Caco-2 (cell line): ENCODE measurements around the gene SLC7A8. TPM values are rescaled to one million over a fixed set of nuclear protein-coding genes. Genes with fewer than 3 reads are reported as not detected.

Source experiments
- BruUV-seq: library from RNA; stranded (reverse); fragments of 400-500 nt; replicated peaks from 2 replicates; lab custom pipeline; 2021; lab: Mats Ljungman, UMichigan
- CTCF ChIA-PET: fragments of 300-600 bp; sonication (Branson Sonifier 250); formaldehyde crosslinking; loops from one replicate; lab custom pipeline; 2022; ENCODE audit warnings: antibody characterized with exemption; lab: Charles Lee
- POLR2A ChIA-PET: fragments of 300-600 bp; sonication (Branson Sonifier 250); formaldehyde crosslinking; loops from one replicate; lab custom pipeline; 2022; ENCODE audit warnings: antibody characterized with exemption; lab: Charles Lee
- DNase-seq, 2 experiments: peaks; one replicate each; pipeline versions ENCODE4 v3.0.0 to v3.0.0-alpha.2; 2020 to 2022
- H3K27me3 ChIP-seq: replicated peaks from 2 replicates; pipeline ENCODE4 v1.6.0; 2011; ENCODE audit warnings: low read length; ENCODE audit not compliant: control insufficient read depth, insufficient read depth
- H3K36me3 ChIP-seq: 2 replicates; pipeline ENCODE4 v1.5.1; 2011; ENCODE audit warnings: low read length; ENCODE audit not compliant: control insufficient read depth, insufficient read depth
- H3K4me1 ChIP-seq: fragments of 250-450 bp; sonication (Bioruptor Pico); 2 replicates; pipeline ENCODE4 v1.5.1; 2020; ENCODE audit warnings: mild to moderate bottlenecking
- H3K4me3 ChIP-seq: 2 replicates; pipeline ENCODE4 v1.5.1; 2011; ENCODE audit warnings: low read depth, mild to moderate bottlenecking, control low read depth, low read length
- H3K9me3 ChIP-seq: fragments of 250-450 bp; sonication (Bioruptor Pico); 2 replicates; pipeline ENCODE4 v1.5.1; 2020; ENCODE audit warnings: mild to moderate bottlenecking, moderate library complexity
- H3K27ac Mint-ChIP-seq: one replicate; pipeline ENCODE4 v1.8.0; 2022; ENCODE audit warnings: mixed read lengths; ENCODE audit not compliant: unreplicated experiment
- H3K27me3 Mint-ChIP-seq: one replicate; pipeline ENCODE4 v1.8.0; 2022; ENCODE audit warnings: mixed read lengths; ENCODE audit not compliant: insufficient read depth, unreplicated experiment
- H3K36me3 Mint-ChIP-seq: one replicate; pipeline ENCODE4 v1.8.0; 2022; ENCODE audit warnings: mild to moderate bottlenecking, mixed read lengths; ENCODE audit not compliant: insufficient read depth, unreplicated experiment
- H3K4me1 Mint-ChIP-seq: one replicate; pipeline ENCODE4 v1.8.0; 2022; ENCODE audit warnings: low read depth, mixed read lengths; ENCODE audit not compliant: unreplicated experiment
- H3K4me3 Mint-ChIP-seq: one replicate; pipeline ENCODE4 v1.8.0; 2022; ENCODE audit warnings: mild to moderate bottlenecking, moderate library complexity, mixed read lengths; ENCODE audit not compliant: unreplicated experiment
- H3K9me3 Mint-ChIP-seq: one replicate; pipeline ENCODE4 v1.8.0; 2022; ENCODE audit warnings: mixed read lengths; ENCODE audit not compliant: unreplicated experiment
- CTCF ChIP-seq, 2 experiments: fragments of 200-600 bp in 1 of 2; IDR thresholded peaks; 1 replicate in 1 of 2; 2 replicates in 1 of 2; pipeline versions ENCODE4 v1.5.1 to v1.8.0; 2011 to 2022; ENCODE audit warnings: antibody characterized with exemption in 1 of 2, control low read depth in 1 of 2, inconsistent platforms in 1 of 2, low read depth in 1 of 2, low read length in 1 of 2, mild to moderate bottlenecking in 1 of 2, moderate library complexity in 1 of 2; ENCODE audit not compliant: insufficient read depth in 1 of 2, severe bottlenecking in 1 of 2, unreplicated experiment in 1 of 2
- intact Hi-C: fragments of 100-400 bp; cut with micrococcal nuclease; formaldehyde crosslinking; loops from one replicate; pipeline ENCODE4 v1.10.0; 2022; ENCODE audit not compliant: unreplicated experiment
- total RNA-seq: library from RNA; stranded (reverse); gene quantifications from 2 replicates; pipeline ENCODE4 v1.2.3, GENCODE V29; 2022

Gene SLC7A8
- total RNA-seq, 1 experiment from 2014 or later, result 26.9 TPM

GRCh38 chr14:23086565-23086964 is 96.9 kb downstream of the SLC7A8 start:
- 0 out of 2 replicates have a peak, but pooled peaks cover 5% of the 10 kb centered on the region for H3K4me1 ChIP-seq
- BruUV-seq, result no TSS peak
- H3K9me3 Mint-ChIP-seq, result no peaks in the 10 kb centered on the region
- peaks cover 2% of the 10 kb centered on the region for H3K36me3 ChIP-seq
- no peak for TF ChIP-seq CTCF (IDR thresholded peaks at IDR 0.05; ENCODE audit: insufficient read depth in 1 of 2, low read depth in 1 of 2, low read length in 1 of 2, severe bottlenecking in 1 of 2, unreplicated experiment in 1 of 2)
- H3K9me3 ChIP-seq, result no peaks in the 10 kb centered on the region
- H3K36me3 Mint-ChIP-seq, result peaks cover 72% of the 10 kb centered on the region
- DNase-seq, result no peak
- ChIA-PET POLR2A (no interaction called here), CTCF (interaction anchor here (1.1 to 1.6 kb wide), 2 partner anchors 15 to 18 kb away, joined by 3 to 5 read pairs; no protein-coding TSS in a partner anchor)
- no peak overlapping the region for H3K4me3 Mint-ChIP-seq
- H3K4me1 Mint-ChIP-seq, result peaks cover 6% of the 10 kb centered on the region
- intact Hi-C loops, result no loop called here
- H3K4me3 ChIP-seq, result no peak overlapping the region
- H3K27me3 Mint-ChIP-seq, result no peaks in the 10 kb centered on the region
- H3K27ac Mint-ChIP-seq, result no peak overlapping the region
- no peaks in the 10 kb centered on the region for H3K27me3 ChIP-seq

GRCh38 chr14:23085458-23085857 is 98.0 kb downstream of the SLC7A8 start:
- Mint-ChIP-seq H3K27ac (peak overlapping the region; percentile 22), H3K4me1 (peaks cover 10% of the 10 kb centered on the region), H3K36me3 (peaks cover 73% of the 10 kb centered on the region), H3K4me3 (no peak overlapping the region), H3K9me3 (no peaks in the 10 kb centered on the region), H3K27me3 (no peaks in the 10 kb centered on the region)
- intact Hi-C loops, result no loop called here
- ChIA-PET POLR2A (no interaction called here), CTCF (interaction anchor here (0.5 to 1.6 kb wide), 4 partner anchors 8 to 106 kb away, joined by 3 to 5 read pairs (median 4); no protein-coding TSS in a partner anchor)
- Histone ChIP-seq H3K4me3 (no peak overlapping the region), H3K9me3 (no peaks in the 10 kb centered on the region), H3K36me3 (peaks cover 2% of the 10 kb centered on the region), H3K27me3 (no peaks in the 10 kb centered on the region), H3K4me1 (0 out of 2 replicates have a peak, but pooled peaks cover 7% of the 10 kb centered on the region)
- no peak for DNase-seq
- no TSS peak for BruUV-seq
- TF ChIP-seq CTCF (IDR thresholded peaks at IDR 0.05; ENCODE audit: insufficient read depth in 1 of 2, low read depth in 1 of 2, low read length in 1 of 2, severe bottlenecking in 1 of 2, unreplicated experiment in 1 of 2), result no peak

DNA sequence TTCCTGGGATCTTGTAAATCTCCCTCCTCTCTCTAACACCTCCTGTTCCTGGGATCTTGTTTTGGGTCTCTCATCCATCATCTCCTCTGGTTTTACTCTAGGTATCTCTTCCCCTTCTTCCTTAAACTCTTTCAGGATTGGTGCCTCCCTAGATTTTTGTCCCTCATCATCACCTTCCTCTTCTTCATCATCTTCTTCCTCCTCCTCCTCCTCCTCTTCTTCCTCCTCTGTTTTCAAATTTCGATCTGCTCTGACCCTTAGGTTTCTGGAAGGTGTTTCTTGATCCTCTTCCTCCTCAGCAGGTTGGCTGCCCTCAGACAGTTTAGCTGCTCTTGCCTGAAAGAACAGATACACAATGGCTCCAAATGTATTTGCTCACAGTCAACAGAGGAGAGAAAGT is 103.0 kb downstream of the SLC7A8 start:
- H3K27ac Mint-ChIP-seq, result no peak overlapping the region
- Histone ChIP-seq H3K27me3 (no peaks in the 10 kb centered on the region), H3K4me1 (peaks cover 52% of the 10 kb centered on the region), H3K36me3 (peaks cover 4% of the 10 kb centered on the region), H3K9me3 (no peaks in the 10 kb centered on the region), H3K4me3 (no peak overlapping the region)
- no TSS peak for BruUV-seq
- CTCF ChIA-PET, result interaction anchor here (0.6 to 4.5 kb wide), 3 partner anchors 12 to 14 kb away, joined by 3 to 49 read pairs (median 3); partner anchors contain the start of gene ACIN1
- peak overlapping the region; percentile 2 for H3K4me3 Mint-ChIP-seq
- no peaks in the 10 kb centered on the region for H3K9me3 Mint-ChIP-seq
- no peaks in the 10 kb centered on the region for H3K27me3 Mint-ChIP-seq
- peaks cover 21% of the 10 kb centered on the region for H3K4me1 Mint-ChIP-seq
- no peak for TF ChIP-seq CTCF (IDR thresholded peaks at IDR 0.05; ENCODE audit: insufficient read depth in 1 of 2, low read depth in 1 of 2, low read length in 1 of 2, severe bottlenecking in 1 of 2, unreplicated experiment in 1 of 2)
- POLR2A ChIA-PET, result no interaction called here
- intact Hi-C loops, result no loop called here
- no peak for DNase-seq
- H3K36me3 Mint-ChIP-seq, result peaks cover 77% of the 10 kb centered on the region
